Right atrium auricular region (tissue), 2 donors: ENCODE results near the gene FAM193B. TPM values are rescaled to one million over a fixed set of nuclear protein-coding genes. Genes with fewer than 3 reads are reported as not detected.

Experiments
- DNase-seq: peaks from one replicate; pipeline ENCODE4 v3.0.0-alpha.2; 2019; ENCODE audit warnings: low spot score
- H3K27ac ChIP-seq, 2 donors: fragments of 200-600 bp; sonication (generic); 1 replicate in 1 of 2; 2 replicates in 1 of 2; pipeline ENCODE4 v1.5.1; 2016 to 2019
- H3K27me3 ChIP-seq, 2 donors: fragments of 200-600 bp; sonication (generic); one replicate each; pipeline versions ENCODE4 v1.5.1 to v1.6.0; 2017 to 2019
- H3K36me3 ChIP-seq: fragments of 200-600 bp; sonication (generic); one replicate; pipeline ENCODE4 v1.5.1; 2016
- H3K4me1 ChIP-seq, 2 donors: fragments of 200-600 bp; sonication (generic); one replicate each; pipeline versions ENCODE4 v1.5.1 to v1.6.0; 2017 to 2019
- H3K4me3 ChIP-seq, 2 donors: fragments of 200-600 bp; sonication (generic); 1 replicate in 1 of 2; 2 replicates in 1 of 2; pipeline ENCODE4 v1.5.1; 2017 to 2019; ENCODE audit warnings: mild to moderate bottlenecking in 1 of 2, moderate library complexity in 1 of 2
- H3K9me3 ChIP-seq, 2 donors: fragments of 200-600 bp; sonication (generic); one replicate each; pipeline ENCODE4 v1.5.1; 2019
- CTCF ChIP-seq, 2 donors: fragments of 200-600 bp; sonication (generic); IDR thresholded peaks; one replicate each; pipeline ENCODE4 v1.5.1; 2019; ENCODE audit warnings: antibody characterized with exemption in 2 of 2
- total RNA-seq, 2 donors: library from RNA; depleted of rRNA; stranded (reverse); fragments of >200 nt; gene quantifications; one replicate each; pipeline ENCODE4 v1.1.0, GENCODE V29; 2016

Gene FAM193B
- total RNA-seq, 2 donors from 2014 or later: 9.8 to 20.7 TPM

DNA sequence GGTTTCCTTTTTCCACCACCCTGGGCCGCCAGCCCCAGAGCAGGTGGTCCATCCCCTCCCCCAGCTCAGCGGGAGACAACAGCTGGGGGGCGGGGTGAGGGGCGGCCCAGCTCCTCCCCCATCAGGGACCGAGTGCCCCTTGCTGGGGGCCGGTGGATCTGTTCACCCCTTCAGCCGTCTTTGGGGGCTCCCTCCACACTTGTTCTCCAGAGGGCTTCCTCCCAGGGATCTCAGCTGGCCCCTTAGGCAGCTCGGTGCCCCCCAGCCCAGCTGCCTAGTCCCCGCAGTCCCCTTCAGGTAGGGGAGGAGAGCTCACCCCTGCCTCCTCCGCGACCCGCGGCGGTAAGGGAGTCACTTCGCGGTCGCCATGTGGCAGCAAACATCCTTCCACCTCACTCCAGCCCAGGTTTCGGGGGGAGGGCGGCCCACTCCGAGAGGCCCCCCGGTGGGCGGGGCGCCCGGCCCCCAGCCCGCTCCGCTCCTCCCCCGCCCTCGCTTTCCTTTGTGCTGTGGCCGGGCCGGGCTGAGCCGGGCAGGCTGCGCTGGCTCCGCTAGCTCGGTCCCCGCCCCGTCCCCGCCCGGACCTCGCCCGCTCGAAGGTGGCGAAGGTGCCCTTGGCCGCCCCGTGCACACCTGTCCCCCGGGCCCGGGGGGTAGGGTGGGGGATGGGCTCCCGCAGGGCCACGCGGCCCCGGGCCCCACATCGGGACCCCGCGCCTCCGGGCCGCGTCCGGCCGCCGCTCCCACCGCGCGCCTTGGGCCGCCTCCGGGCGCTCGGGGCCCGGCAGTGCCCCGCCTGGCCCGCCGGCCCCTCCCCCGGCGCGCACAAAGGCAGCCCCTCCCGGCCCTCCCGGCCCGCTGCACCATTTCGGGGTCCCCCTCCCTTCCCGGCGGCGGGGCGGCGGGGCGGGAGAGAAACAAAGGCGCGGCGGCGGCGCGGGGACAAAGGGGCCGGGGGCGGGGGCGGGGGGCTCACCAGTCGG is 81.6 kb downstream of the FAM193B start:
- DNase-seq: no peak
- no peak for TF ChIP-seq CTCF (IDR thresholded peaks at IDR 0.05)
- H3K27ac ChIP-seq: peak overlapping the region; percentile 78 to 84
- H3K4me3 ChIP-seq: peak overlapping the region; percentile 72 to 75
- peaks cover 0 to 5% of the 10 kb centered on the region in 2 donors for H3K27me3 ChIP-seq
- peaks cover 4% of the 10 kb centered on the region for H3K36me3 ChIP-seq
- no peaks in the 10 kb centered on the region for H3K9me3 ChIP-seq
- H3K4me1 ChIP-seq: peaks cover 0 to 55% of the 10 kb centered on the region in 2 donors

DNA sequence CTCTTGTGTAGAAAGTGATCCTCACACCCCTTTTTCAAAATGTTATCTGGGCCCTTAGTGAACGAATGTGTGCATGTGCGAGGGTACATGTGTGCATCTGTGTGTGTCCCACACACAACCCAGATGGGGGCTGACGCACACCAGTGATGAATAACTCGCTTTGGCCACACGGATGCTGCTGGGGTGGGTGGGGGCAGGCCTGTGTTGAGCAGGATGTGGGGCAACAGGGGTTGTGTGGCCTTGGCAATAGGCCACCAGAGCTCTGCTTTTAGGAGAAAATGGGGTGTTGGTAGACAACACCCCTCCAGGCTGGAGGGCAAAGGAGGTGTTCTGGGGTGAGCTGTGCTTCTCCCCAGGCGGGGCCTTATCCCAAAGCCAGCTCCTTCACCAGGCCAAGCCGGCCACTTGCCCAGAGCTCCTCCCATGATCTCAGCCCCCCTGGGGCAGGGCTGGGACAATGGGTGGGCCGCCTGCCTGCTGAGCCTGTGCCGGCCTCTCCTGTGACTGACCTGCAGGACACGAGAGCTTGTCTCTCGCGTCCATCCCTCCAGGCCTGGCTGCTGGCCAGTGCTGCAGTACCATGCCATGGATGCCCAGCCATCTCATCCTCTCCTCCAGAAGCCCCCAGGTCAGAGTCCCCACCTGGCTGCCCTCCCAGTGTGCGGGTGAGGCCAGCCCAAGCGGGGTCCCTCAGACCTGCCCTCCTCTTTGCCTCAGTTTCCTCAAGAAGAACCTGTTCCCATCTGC is 82.6 kb downstream of the FAM193B start:
- Histone ChIP-seq H3K27me3 (peaks cover 0 to 5% of the 10 kb centered on the region in 2 donors), H3K9me3 (no peaks in the 10 kb centered on the region), H3K4me3 (peak overlapping the region; percentile 72 to 75), H3K27ac (peak overlapping the region; percentile 78 to 84), H3K4me1 (peaks cover 0 to 54% of the 10 kb centered on the region in 2 donors), H3K36me3 (peaks cover 14% of the 10 kb centered on the region)
- no peak for TF ChIP-seq CTCF (IDR thresholded peaks at IDR 0.05)
- DNase-seq: peak; percentile 85

DNA sequence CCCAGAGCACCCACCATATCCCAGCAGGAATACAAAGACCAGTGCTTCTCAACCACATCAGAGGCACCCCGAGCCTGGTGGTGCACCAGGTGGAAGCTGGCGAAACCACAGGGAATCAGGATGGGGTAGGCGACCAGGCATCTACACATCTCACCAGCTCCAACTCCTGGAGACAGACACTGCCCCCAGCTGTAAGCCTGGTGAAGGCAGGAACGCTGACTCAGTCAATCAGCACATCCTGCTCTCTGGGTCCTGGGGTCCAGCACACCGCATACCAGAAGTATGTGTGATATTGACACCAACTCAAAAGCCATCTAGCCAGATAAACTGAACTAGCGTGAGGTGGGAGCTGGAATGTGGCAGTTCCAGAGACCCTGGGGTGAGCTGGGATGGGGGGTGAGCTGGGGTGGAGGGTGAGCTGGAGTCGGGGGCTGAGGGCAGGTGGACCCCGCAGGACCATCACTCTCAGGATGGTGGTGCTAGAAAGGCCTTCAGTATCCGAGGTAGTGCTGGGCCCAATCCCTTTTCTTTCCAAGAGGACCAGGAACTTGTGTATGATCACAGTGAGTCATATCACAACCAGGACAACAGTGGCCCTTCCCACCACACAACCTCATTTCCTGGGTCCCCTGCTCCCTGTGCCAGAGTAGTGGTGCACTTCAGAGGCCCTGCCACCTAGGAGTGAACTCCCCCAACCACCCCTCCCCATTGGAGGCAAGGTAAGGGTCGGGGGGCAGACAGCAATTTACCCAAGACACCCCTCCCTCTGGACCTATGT is 83.4 kb downstream of the FAM193B start:
- H3K27me3 ChIP-seq: peaks cover 0 to 5% of the 10 kb centered on the region in 2 donors
- no peaks in the 10 kb centered on the region for H3K9me3 ChIP-seq
- TF ChIP-seq CTCF (IDR thresholded peaks at IDR 0.05): no peak
- H3K27ac ChIP-seq: peak overlapping the region; percentile 78 to 84
- DNase-seq: no peak
- peak overlapping the region in 1 of 2 donors; percentile 75 for H3K4me3 ChIP-seq
- H3K36me3 ChIP-seq: peaks cover 22% of the 10 kb centered on the region
- peaks cover 0 to 54% of the 10 kb centered on the region in 2 donors for H3K4me1 ChIP-seq

Other genes with a start within 250 kb of the FAM193B start
- gene MXD3, start 242.7 kb downstream of the FAM193B start, total RNA-seq: 1 to 10 TPM; 1.6 to 1.8 TPM
- 100 to 1,000 TPM; 128 to 134 TPM for gene LMAN2, start 202.9 kb downstream of the FAM193B start, total RNA-seq
- 1 to 10 TPM; 3.1 to 6.8 TPM for gene RGS14, start 196.6 kb downstream of the FAM193B start, total RNA-seq
- not detected for gene SLC34A1, start 170.1 kb downstream of the FAM193B start, total RNA-seq
- not detected for gene PFN3, start 153.9 kb downstream of the FAM193B start, total RNA-seq
- gene F12, start 145.0 kb downstream of the FAM193B start, total RNA-seq: under 1 TPM in 1 of 2 donors, not detected in 1; 0.43 TPM
- 10 to 100 TPM in 1 of 2 donors, 1 to 10 TPM in 1; 9.9 to 14.1 TPM for gene GRK6, start 127.9 kb downstream of the FAM193B start, total RNA-seq
- 1 to 10 TPM in 1 of 2 donors, under 1 TPM in 1; 0.90 to 1.1 TPM for gene PRR7, start 107.7 kb downstream of the FAM193B start, total RNA-seq
- 10 to 100 TPM; 25.0 to 47.2 TPM for gene DBN1, start 80.9 kb downstream of the FAM193B start, total RNA-seq
- gene PDLIM7, start 57.0 kb downstream of the FAM193B start, total RNA-seq: 10 to 100 TPM; 45.8 to 56.0 TPM
- 1 to 10 TPM; 1.6 to 2.6 TPM for gene DOK3, start 44.7 kb downstream of the FAM193B start, total RNA-seq
- gene DDX41, start 37.6 kb downstream of the FAM193B start, total RNA-seq: 10 to 100 TPM; 40.9 to 45.5 TPM
- 10 to 100 TPM; 49.6 to 63.8 TPM for gene TMED9, start 37.6 kb upstream of the FAM193B start, total RNA-seq
- gene B4GALT7, start 45.6 kb upstream of the FAM193B start, total RNA-seq: 10 to 100 TPM; 12.2 to 21.3 TPM
- 1 to 10 TPM; 1.4 to 1.9 TPM for gene FAM153A, start 228.3 kb upstream of the FAM193B start, total RNA-seq